HG03060 (cell line): ENCODE results near the gene LOXL1.
"Not testable (repeated sequence)": the region's sequence is repeated elsewhere in the genome, so short reads cannot be mapped to it uniquely, and the experiment has no call there.

Experiments
- ATAC-seq: cut with Tn5 transposase; IDR thresholded peaks from one replicate; pipeline ENCODE4 v1.9.1; 2021; ENCODE audit warnings: low read depth, moderate number of reproducible peaks; ENCODE audit not compliant: unreplicated experiment

Gene LOXL1

GRCh38 chr15:73936588-73937290 is 10.5 kb downstream of the LOXL1 start:
- ATAC-seq: no peak

DNA sequence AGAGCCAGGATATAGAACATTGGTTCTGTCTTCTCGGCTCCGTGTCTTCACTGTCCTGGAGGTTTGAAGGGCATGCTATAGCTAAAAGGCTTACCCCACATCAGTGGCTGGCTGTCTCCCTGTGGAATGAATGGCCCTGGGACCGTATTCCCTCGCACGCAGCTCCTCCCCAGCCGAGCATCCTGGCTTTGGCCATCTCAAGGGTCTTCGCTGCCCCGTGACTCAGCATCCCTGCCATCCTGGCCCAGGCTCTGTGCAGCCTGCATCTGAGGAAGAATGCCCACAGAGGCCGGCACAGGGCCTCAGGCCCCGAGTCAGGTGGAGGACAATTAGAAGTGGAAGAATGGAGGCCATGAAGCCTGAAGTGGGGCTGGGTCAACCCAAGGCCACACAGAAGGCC is 11.0 kb downstream of the LOXL1 start:
- no peak for ATAC-seq

DNA sequence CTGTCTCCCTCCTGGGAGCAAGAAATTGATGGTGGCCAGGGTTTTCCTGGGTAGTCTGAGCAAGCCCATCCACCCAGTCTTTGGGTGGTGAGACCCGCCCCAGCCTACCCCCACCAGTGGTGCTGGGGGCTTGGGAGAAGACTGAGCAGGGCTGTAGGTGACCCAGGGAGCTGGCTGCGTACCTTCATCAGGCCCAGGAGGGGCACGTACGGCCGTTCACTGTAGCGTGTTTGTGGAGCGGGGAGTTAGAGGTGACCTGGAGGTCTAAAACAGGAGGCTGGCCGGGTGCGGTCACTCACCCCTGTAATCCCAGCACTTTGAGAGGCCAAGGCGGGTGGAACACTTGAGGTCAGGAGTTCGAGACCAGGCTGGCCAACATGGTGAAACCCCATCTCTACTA is 11.5 kb downstream of the LOXL1 start:
- ATAC-seq: no peak

DNA sequence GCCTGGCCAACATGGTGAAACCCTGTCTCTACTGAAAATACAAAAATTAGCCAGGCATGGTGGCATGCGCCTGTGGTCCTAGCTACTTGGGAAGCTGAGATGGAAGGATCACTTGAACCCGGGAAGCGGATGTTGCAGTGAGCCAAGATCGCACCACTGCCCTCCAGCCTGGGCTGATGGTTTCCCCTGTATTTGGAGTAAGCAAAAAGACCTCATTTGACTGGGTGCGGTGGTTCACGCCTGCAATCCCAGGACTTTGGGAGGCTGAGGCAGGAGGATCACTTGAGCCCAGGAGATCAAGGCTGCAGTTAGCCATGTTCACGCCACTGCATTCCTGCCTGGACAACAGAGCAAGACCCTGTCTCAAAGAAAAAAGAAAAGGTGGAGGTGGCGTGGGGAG is 12.3 kb downstream of the LOXL1 start:
- not testable (repeated sequence) for ATAC-seq

- no peak for ATAC-seq
These were observed 12.9 kb downstream of the LOXL1 start for GRCh38 chr15:73939138-73939537.

- no peak for ATAC-seq
These were observed 14.1 kb downstream of the LOXL1 start for GRCh38 chr15:73940061-73940981.

DNA sequence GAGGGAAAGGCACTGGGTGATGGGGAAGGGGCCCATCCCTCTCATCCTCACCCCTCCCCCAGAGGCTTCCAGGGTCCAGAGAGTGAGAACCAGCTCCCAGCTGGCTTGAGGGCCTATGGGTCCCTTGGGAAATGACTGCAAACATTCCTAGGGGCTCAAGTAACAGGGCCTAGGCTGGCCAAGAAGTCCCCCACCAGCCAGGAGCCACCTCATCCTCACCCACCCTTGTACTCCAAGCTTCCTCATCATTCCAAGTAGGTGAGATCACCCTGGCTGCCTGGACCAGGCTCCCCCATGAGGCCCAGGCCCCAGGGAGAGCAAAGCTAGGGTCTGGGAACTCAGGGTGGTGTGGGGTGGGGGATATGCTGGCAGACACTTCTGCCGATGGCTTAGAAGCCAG is 14.8 kb downstream of the LOXL1 start:
- no peak for ATAC-seq

DNA sequence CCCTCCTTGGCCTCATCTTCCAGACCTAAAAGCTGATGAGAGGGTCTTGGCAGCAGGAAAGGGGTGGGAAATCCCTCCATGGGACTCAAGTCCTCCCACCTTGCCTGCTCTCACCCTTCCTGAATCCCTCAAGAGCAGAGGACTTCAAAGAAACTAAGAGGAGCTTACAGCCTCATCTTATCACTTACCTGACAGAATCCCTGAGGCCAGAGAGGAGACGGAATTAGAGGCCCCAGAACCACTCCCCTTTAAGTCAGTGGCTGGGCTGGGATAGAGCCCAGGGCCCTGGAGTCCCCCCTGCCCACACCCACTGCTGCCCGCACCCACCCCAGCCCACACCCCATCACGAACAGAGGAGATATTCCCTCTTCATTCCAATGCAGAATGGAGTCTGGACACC is 15.2 kb downstream of the LOXL1 start:
- no peak for ATAC-seq

DNA sequence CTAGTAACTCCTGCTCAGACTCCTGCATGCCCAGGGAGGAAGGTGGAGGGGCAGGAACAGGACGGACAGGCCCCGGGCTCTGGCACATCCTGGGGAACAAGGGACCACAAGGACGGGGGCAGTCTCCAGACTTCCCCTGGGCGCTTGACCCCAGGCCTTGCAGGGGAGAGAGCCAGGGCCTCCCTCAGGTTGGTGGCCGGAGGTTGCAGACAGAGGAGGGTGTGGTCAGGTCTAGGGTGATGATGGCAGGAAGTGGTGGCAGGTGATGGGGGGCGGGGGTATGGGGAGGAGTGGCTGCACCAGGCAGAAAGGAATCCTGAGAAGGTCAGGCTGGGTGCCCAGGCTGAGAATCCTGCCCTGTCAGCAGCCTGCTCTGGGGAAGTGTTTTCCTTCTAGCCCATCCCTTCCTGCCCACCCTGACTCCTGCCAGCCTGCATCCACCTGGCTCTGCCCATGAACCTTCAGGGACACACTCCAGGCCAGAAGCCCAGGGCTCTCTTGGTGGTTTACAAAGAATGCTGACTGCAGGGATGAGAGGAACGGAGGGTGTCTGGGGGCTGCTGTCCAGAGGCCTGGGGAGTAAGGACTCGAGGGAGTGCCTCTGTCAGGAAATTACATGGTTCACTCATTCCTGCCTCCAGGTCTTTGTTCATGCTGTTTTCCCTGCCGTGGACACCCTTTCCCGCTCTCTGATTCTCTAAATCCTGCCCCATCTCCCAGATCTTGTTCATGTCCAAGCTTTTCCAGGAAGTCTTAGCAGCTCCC is 15.8 kb downstream of the LOXL1 start:
- ATAC-seq: no peak

- no peak for ATAC-seq
These were observed 16.5 kb downstream of the LOXL1 start for GRCh38 chr15:73942751-73943270.

DNA sequence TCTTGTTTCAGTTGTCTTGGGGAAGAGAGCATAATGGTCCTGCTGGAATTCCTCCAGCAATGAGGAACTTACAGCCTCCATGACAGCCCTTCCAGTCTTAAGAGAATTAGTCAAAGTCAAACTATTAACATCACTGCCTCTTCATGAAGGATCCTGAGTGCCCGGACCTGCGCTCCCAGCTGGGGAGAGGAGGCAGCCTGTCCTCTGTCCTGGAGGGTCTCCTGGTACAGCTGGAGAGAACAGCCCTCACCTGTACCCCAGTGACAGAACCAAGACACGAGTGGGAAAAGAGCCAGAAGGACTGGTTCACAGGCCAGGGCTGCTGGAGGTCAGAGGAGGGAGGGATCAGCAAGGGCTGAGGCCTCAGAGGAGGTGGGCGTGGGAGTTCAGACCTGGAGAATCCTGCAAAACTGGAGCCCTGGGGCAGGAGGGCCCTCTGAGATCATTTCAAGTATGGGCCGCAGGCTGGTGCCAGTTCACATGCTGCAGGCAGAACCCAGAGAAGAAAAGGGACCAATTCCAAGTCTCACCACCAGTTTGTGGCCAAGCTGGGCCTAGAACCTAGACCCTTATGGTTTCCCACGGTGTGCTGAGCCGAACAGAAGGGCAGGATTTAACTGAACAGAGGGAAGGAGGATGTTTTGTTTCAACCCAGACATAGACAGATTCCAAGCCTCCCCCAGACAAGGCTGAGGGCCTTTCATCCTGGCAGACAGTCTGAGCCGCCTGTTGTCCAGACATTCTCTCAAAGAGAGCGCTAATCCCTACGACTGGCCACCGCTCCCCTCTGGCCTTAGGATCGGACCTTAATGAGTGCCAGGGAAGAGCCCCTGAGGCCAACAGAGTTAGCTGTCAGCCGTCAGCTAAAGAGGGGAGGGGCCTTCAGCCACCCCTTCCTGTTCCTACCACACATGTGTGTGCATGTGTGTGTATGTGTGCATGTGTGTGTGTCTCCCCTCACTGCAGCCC is 18.2 kb downstream of the LOXL1 start:
- no peak for ATAC-seq

- ATAC-seq: no peak
These were observed 18.9 kb downstream of the LOXL1 start for GRCh38 chr15:73945130-73945508.

DNA sequence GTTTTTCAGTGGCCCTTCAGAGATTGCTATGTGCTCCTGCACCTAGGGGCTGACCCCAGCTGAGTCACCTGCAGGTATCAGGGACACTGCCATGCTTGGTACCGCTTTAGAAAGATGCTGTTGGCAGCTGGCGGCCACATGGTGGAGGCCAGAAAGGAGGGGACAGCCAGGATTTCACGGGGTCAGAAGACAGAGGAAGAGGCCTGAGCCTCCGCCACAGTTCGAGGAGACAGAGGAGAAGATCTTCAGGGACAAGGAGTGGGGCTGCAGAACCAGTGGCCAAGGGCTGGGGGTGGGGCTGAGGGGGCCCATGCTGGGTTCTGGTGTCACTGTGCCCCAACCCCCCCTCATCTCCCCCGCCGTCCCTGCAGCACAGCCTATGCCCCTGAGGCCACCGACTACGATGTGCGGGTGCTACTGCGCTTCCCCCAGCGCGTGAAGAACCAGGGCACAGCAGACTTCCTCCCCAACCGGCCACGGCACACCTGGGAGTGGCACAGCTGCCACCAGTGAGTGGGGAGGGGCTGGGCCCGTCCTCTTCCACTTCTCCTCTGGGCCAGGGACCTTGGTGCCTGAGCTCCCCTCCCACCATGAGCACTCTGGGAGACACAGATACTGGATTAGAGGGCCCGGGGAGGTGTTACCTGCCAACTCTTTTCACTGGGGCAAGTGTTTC is 19.9 kb downstream of the LOXL1 start:
- no peak for ATAC-seq

DNA sequence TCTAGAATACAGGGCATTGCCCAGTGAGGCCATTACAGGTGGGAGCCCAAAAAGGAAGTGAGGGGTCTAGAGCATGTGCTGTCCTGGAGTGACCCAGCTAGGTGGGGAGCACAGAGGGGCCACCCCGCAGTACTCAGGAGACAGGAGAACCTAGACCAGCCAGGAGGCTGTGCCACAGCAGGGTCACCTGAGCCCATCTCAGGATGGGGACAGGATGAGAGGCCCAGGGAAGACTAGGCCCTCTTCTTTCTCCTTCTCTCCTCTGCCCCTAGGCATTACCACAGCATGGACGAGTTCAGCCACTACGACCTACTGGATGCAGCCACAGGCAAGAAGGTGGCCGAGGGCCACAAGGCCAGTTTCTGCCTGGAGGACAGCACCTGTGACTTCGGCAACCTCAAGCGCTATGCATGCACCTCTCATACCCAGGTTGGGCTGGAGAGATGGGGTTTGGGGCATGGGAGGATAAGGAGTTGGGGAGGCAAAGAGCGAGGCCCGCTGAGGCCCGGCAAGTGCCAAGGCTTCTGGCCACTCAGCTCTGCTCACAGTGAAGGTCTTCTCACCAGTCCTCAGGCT is 20.6 kb downstream of the LOXL1 start:
- no peak for ATAC-seq

DNA sequence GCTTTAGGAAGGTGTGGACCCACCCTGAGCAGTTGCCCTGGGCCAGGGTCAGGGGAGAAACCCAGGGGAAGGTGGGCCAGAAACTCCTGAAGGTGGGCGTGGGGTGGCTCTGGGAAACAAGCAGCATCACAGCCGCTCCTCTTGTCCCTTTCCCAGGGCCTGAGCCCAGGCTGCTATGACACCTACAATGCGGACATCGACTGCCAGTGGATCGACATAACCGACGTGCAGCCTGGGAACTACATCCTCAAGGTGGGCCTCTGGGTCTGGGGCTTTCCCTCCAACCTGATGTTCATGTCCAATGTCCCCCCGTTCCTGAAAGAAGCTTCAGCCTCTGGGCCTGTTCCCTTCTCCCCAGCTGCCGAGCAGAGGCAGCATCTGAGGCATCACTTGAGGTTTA is 21.4 kb downstream of the LOXL1 start:
- no peak for ATAC-seq

DNA sequence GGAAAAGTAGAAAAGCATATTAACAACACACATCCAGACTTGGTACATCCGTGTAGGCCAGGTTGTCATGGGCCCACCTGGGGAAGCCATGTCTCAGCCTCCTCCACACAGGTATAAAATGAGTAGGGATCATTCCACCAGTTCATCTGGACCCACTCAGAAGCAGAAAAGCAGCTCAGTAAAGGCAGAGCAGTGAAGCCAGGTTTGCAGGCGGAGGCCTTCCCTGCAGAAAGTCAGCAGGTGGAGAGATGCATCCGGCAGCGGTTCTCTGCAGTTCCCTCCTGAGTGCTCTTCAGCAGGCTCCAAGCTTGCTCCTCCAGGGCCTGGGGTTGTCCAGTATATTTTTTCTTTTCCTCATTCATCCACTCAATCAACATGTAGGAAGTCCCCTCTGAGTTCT is 22.1 kb downstream of the LOXL1 start:
- no peak for ATAC-seq

GRCh38 chr15:73948982-73949381 is 22.7 kb downstream of the LOXL1 start:
- no peak for ATAC-seq

DNA sequence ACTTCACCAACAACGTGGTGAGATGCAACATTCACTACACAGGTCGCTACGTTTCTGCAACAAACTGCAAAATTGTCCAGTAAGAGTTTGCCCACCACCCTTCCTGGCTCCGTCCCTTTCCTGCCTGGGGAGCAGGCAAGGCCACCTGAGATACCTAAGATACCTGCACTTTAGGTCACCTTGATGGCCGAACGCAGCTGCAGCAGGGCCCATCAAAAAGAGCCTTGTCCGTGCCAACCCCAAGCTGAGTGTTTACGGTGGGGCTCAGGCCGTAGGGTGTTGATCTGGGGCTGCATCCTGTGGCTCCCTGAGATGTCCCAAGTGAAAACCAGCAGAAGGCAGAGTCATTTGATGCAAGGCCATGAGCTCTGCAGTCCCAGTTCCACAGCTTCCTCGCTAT is 23.2 kb downstream of the LOXL1 start:
- ATAC-seq: no peak

DNA sequence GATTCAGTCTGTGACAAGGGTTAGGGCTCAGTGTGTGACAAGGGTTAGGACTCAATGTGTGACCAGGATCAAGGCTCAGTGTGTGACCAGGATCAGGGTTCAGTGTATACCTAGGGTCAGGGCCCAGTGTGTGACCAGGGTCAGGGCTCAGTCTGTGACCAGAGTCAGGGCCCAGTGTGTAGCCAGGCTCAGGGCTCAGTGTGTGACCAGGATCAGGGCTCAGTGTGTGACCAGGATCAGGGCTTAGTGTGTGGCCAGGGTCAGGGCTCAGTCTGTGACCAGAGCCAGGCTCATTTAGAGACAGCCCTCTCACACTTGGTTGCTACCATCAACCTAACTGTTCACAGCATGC is 24.2 kb downstream of the LOXL1 start:
- ATAC-seq: no peak
